Progenitor cell of endocrine pancreas (in vitro differentiated cells): ENCODE results near the gene ADAMTS17. TPM values are rescaled to one million over a fixed set of nuclear protein-coding genes. Genes with fewer than 3 reads are reported as not detected.

Experiments
- DNase-seq: peaks from one replicate; pipeline ENCODE4 v3.0.0; 2021; ENCODE audit warnings: low spot score; ENCODE audit not compliant: unreplicated experiment
- H3K27ac Mint-ChIP-seq: 2 replicates; pipeline ENCODE4 v1.8.0; 2021; ENCODE audit warnings: mild to moderate bottlenecking, moderate library complexity, mixed read lengths
- H3K27me3 Mint-ChIP-seq: 2 replicates; pipeline ENCODE4 v1.8.0; 2021; ENCODE audit warnings: mixed read lengths
- H3K36me3 Mint-ChIP-seq: 2 replicates; pipeline ENCODE4 v1.8.0; 2022; ENCODE audit warnings: mixed read lengths; ENCODE audit not compliant: insufficient read depth
- H3K4me1 Mint-ChIP-seq: 2 replicates; pipeline ENCODE4 v1.8.0; 2021; ENCODE audit warnings: low read depth, mixed read lengths
- H3K4me3 Mint-ChIP-seq: 2 replicates; pipeline ENCODE4 v1.8.0; 2021; ENCODE audit warnings: low read depth, mild to moderate bottlenecking, moderate library complexity, mixed read lengths
- H3K9me3 Mint-ChIP-seq: 2 replicates; pipeline ENCODE4 v1.8.0; 2021; ENCODE audit warnings: low read depth, mixed read lengths
- total RNA-seq: library from RNA; stranded (reverse); gene quantifications from 2 replicates; pipeline ENCODE4 v1.2.1, GENCODE V29; 2021
- TF ChIP-seq, protein P1 (sequence below): fragments of 200-600 bp; sonication (generic); IDR thresholded peaks from one replicate; pipeline ENCODE4 v1.5.0; 2021; ENCODE audit warnings: antibody characterized with exemption, mild to moderate bottlenecking; ENCODE audit not compliant: unreplicated experiment

Gene ADAMTS17
- total RNA-seq, 1 donor from 2014 or later, result 3.5 TPM

DNA sequence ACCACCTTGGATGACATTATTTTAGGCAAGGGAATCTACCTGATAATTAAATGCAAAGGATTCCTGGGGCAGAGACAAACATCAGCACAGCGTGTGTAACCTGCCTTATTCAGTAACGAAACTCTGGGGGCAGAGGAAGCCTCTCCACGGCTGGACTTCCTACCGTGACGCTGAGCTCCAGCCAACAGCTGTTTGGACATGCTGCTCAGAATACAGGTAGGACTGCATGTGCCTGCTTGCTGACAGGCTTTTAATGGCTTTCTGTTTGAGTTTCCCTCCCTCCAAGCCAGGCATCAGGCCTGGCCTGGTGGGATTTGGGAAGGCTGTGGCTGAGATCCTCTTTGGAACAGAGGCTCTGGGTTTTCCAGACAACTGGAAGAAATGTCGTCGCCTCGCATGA lies 150.6 kb downstream of the ADAMTS17 start:
- no peak for DNase-seq
- Mint-ChIP-seq H3K9me3 (no peaks in the 10 kb centered on the region), H3K27me3 (peaks cover 12% of the 10 kb centered on the region), H3K4me1 (peaks cover 1% of the 10 kb centered on the region), H3K27ac (no peak overlapping the region), H3K36me3 (no peaks in the 10 kb centered on the region), H3K4me3 (no peak overlapping the region)
- TF ChIP-seq, protein P1, sequence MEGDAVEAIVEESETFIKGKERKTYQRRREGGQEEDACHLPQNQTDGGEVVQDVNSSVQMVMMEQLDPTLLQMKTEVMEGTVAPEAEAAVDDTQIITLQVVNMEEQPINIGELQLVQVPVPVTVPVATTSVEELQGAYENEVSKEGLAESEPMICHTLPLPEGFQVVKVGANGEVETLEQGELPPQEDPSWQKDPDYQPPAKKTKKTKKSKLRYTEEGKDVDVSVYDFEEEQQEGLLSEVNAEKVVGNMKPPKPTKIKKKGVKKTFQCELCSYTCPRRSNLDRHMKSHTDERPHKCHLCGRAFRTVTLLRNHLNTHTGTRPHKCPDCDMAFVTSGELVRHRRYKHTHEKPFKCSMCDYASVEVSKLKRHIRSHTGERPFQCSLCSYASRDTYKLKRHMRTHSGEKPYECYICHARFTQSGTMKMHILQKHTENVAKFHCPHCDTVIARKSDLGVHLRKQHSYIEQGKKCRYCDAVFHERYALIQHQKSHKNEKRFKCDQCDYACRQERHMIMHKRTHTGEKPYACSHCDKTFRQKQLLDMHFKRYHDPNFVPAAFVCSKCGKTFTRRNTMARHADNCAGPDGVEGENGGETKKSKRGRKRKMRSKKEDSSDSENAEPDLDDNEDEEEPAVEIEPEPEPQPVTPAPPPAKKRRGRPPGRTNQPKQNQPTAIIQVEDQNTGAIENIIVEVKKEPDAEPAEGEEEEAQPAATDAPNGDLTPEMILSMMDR, result no peak

DNA sequence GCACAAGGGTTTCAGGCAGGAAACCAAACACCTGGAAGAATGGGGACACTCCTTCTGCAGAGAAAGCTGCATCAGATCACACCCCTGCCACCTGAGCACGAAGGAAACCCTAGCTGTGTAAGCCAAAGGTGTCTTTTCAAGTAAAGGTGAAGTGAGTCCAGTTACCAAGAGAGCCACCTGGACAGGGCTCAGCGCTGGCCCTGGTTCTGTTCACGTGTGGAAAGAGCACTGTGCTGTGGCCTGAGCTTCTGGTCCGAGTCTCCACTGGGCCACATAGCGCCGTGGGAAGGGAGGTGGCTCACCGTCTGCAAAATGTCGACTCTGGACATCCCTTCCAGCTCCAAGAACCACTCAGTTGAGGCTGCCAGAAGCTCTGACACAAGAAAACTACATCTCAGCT lies 151.1 kb downstream of the ADAMTS17 start:
- TF ChIP-seq, protein P1, result no peak
- no peaks in the 10 kb centered on the region for H3K4me1 Mint-ChIP-seq
- no peak overlapping the region for H3K27ac Mint-ChIP-seq
- no peak for DNase-seq
- peaks cover 13% of the 10 kb centered on the region for H3K27me3 Mint-ChIP-seq
- no peaks in the 10 kb centered on the region for H3K36me3 Mint-ChIP-seq
- no peak overlapping the region for H3K4me3 Mint-ChIP-seq
- H3K9me3 Mint-ChIP-seq, result no peaks in the 10 kb centered on the region

DNA sequence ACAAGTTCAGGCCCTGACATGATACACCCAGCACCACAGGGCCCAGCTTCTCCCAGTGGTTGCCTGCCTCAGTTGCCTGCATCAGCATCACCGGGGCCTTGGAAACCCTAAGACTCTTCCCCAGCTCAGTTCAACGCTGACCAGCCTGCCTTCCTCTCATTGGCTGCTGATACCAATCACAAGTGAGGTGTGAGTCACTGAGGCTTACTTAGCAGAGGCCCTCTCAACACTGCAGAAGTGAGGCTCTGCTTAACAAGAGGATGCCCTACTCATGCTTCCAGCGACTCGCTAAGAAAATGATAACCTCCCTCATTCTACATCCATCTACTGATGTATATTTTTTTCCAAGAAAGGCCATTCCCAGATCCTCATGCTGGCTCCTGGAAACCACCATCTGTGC lies 151.9 kb downstream of the ADAMTS17 start:
- DNase-seq, result no peak
- no peaks in the 10 kb centered on the region for H3K36me3 Mint-ChIP-seq
- H3K27me3 Mint-ChIP-seq, result peaks cover 18% of the 10 kb centered on the region
- no peaks in the 10 kb centered on the region for H3K4me1 Mint-ChIP-seq
- no peak overlapping the region for H3K4me3 Mint-ChIP-seq
- TF ChIP-seq, protein P1, result no peak
- no peak overlapping the region for H3K27ac Mint-ChIP-seq
- no peaks in the 10 kb centered on the region for H3K9me3 Mint-ChIP-seq

DNA sequence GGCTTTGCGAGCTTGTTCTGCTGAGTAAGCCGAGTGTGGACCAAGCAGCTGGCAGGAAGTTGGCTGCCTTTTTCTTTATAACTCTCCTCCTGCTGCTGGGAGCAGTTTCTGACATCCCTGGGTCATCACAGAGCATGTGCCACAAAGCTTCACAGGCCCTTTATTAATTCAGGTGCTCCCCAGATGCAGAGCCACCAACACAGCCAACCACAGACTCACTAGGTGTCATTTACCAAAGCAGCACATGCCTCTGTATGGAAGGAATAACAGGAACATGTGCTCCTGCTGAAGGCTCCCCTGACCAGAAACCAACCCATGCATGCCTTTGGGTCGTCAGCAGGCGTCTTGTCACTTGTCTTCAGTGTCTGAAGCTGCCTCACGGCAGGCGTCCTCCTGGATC lies 152.5 kb downstream of the ADAMTS17 start:
- DNase-seq, result no peak
- no peak overlapping the region for H3K4me3 Mint-ChIP-seq
- no peaks in the 10 kb centered on the region for H3K9me3 Mint-ChIP-seq
- no peaks in the 10 kb centered on the region for H3K36me3 Mint-ChIP-seq
- H3K27me3 Mint-ChIP-seq, result peaks cover 20% of the 10 kb centered on the region
- H3K4me1 Mint-ChIP-seq, result no peaks in the 10 kb centered on the region
- TF ChIP-seq, protein P1, result no peak
- H3K27ac Mint-ChIP-seq, result no peak overlapping the region

DNA sequence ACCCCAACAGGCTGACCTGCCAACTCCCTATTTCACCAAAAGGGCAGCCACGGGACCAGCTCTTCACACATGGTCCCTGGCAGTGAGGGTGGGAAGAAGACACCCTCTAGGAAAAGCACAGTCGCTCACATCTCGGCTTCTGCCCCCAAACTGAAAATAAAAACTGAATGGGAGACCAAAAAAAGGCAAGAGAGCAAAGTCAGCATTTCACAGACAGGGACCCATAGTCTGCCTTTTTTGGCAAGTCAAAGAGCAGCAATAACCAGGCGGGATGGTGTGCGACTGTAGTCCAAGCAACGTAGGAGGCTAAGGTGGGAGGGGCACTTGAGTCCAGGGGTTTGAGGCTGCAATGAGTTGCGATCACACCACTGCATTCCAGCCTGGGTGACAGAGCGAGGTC lies 154.1 kb downstream of the ADAMTS17 start:
- H3K27ac Mint-ChIP-seq, result no peak overlapping the region

More for the DNA sequence above, 154.1 kb downstream of the ADAMTS17 start:
- no peaks in the 10 kb centered on the region for H3K4me1 Mint-ChIP-seq
- TF ChIP-seq, protein P1, result no peak
- no peaks in the 10 kb centered on the region for H3K36me3 Mint-ChIP-seq
- no peak for DNase-seq
- no peak overlapping the region for H3K4me3 Mint-ChIP-seq
- peaks cover 20% of the 10 kb centered on the region for H3K27me3 Mint-ChIP-seq
- no peaks in the 10 kb centered on the region for H3K9me3 Mint-ChIP-seq
